Neural cell (in vitro differentiated cells): ENCODE measurements around the gene PDC. TPM values are rescaled to one million over a fixed set of nuclear protein-coding genes. Genes with fewer than 3 reads are reported as not detected.

Experiments
- H2AFZ ChIP-seq: fragments of 200-600, 300-800 bp; sonication (generic), shearing (Covaris generic); 2 replicates; pipeline ENCODE4 v1.6.0; 2014; ENCODE audit warnings: low read depth, mild to moderate bottlenecking, antibody characterized with exemption, low read length, moderate library complexity
- H3F3A ChIP-seq: fragments of 200-600 bp; shearing (Covaris generic); 2 replicates; pipeline ENCODE4 v1.6.1; 2016; ENCODE audit warnings: mild to moderate bottlenecking, moderate library complexity, mixed read lengths, antibody characterized with exemption, low read length; ENCODE audit not compliant: insufficient read depth, poor library complexity, severe bottlenecking
- H3K27ac ChIP-seq: fragments of 200-600, 300-800 bp; sonication (generic), shearing (Covaris generic); 2 replicates; pipeline ENCODE4 v1.5.1; 2014; ENCODE audit warnings: mild to moderate bottlenecking, low read length, moderate library complexity
- H3K27me3 ChIP-seq: fragments of 300-800, 200-600 bp; sonication (generic), shearing (Covaris generic); 2 replicates; pipeline ENCODE4 v1.6.0; 2014; ENCODE audit warnings: mild to moderate bottlenecking, low read depth, low read length, moderate library complexity; ENCODE audit not compliant: insufficient read depth
- H3K36me3 ChIP-seq: fragments of 300-800, 200-600 bp; sonication (generic), shearing (Covaris generic); 2 replicates; pipeline ENCODE4 v1.5.1; 2014; ENCODE audit warnings: mild to moderate bottlenecking, antibody characterized with exemption, low read length, moderate library complexity; ENCODE audit not compliant: insufficient read depth
- H3K4me2 ChIP-seq: fragments of 300-800, 200-600 bp; sonication (generic), shearing (Covaris generic); 2 replicates; pipeline ENCODE4 v1.6.0; 2014; ENCODE audit warnings: mild to moderate bottlenecking, low read length
- H3K4me3 ChIP-seq: fragments of 300-800, 200-600 bp; sonication (generic), shearing (Covaris generic); 2 replicates; pipeline ENCODE4 v1.5.1; 2014; ENCODE audit warnings: mild to moderate bottlenecking, low read length, moderate library complexity
- H3K79me2 ChIP-seq: fragments of 200-600 bp; shearing (Covaris generic); replicated peaks from 2 replicates; pipeline ENCODE4 v1.6.0; 2014; ENCODE audit warnings: mild to moderate bottlenecking, low read length, moderate library complexity; ENCODE audit not compliant: insufficient read depth
- H3K9ac ChIP-seq: fragments of 300-800, 200-600 bp; sonication (generic), shearing (Covaris generic); 2 replicates; pipeline ENCODE4 v1.6.1; 2016; ENCODE audit warnings: mild to moderate bottlenecking, low read length, mixed read lengths
- H3K9me2 ChIP-seq: fragments of 200-600 bp; shearing (Covaris generic); 2 replicates; pipeline ENCODE4 v1.6.1; 2016; ENCODE audit warnings: mild to moderate bottlenecking, low read length, mixed read lengths; ENCODE audit not compliant: insufficient read depth
- H3K9me3 ChIP-seq: fragments of 200-600, 300-800 bp; sonication (generic), shearing (Covaris generic); 2 replicates; pipeline ENCODE4 v1.6.1; 2016; ENCODE audit warnings: mild to moderate bottlenecking, mixed run types, low read length, moderate library complexity, mixed read lengths
- H4K20me1 ChIP-seq: fragments of 200-600 bp; shearing (Covaris generic); 2 replicates; pipeline ENCODE4 v1.6.1; 2016; ENCODE audit warnings: mild to moderate bottlenecking, mixed run types; ENCODE audit not compliant: insufficient read depth
- CTCF ChIP-seq: fragments of 450-650 bp; IDR thresholded peaks from 2 replicates; pipeline ENCODE4 v1.5.1; 2014; ENCODE audit warnings: antibody characterized with exemption, mild to moderate bottlenecking, moderate library complexity; ENCODE audit not compliant: poor library complexity, severe bottlenecking
- EP300 ChIP-seq: fragments of 450-650 bp; conservative IDR thresholded peaks from 2 replicates; pipeline ENCODE4 v1.6.1; 2014; ENCODE audit warnings: antibody characterized with exemption, mild to moderate bottlenecking, moderate library complexity; ENCODE audit not compliant: poor library complexity, severe bottlenecking
- EZH2 ChIP-seq: fragments of 200-600, 300-800 bp; shearing (Covaris generic), sonication (generic); IDR thresholded peaks from 2 replicates; pipeline ENCODE4 v1.6.1; 2014; ENCODE audit warnings: antibody characterized with exemption, low read length, borderline replicate concordance, mild to moderate bottlenecking; ENCODE audit not compliant: insufficient read depth, poor library complexity, severe bottlenecking
- MXI1 ChIP-seq: fragments of 450-650 bp; conservative IDR thresholded peaks from 2 replicates; pipeline ENCODE4 v1.6.1; 2014; ENCODE audit warnings: antibody characterized with exemption, mild to moderate bottlenecking; ENCODE audit not compliant: poor library complexity, severe bottlenecking
- POLR2AphosphoS5 ChIP-seq: IDR thresholded peaks from 2 replicates; pipeline ENCODE4 v1.6.1; 2012
- RAD21 ChIP-seq: fragments of 450-650 bp; conservative IDR thresholded peaks from 2 replicates; pipeline ENCODE4 v1.6.1; 2014; ENCODE audit warnings: antibody characterized with exemption, mild to moderate bottlenecking, moderate library complexity
- SMC3 ChIP-seq: fragments of 450-650 bp; conservative IDR thresholded peaks from 2 replicates; pipeline ENCODE4 v1.6.1; 2014; ENCODE audit warnings: antibody characterized with exemption, mild to moderate bottlenecking, moderate library complexity; ENCODE audit not compliant: poor library complexity
- TAF1 ChIP-seq: IDR thresholded peaks from 2 replicates; pipeline ENCODE4 v1.6.1; 2012; ENCODE audit warnings: low read depth
- polyA plus RNA-seq: library from polyadenylated mRNA; depleted of rRNA; stranded (reverse); fragments of >200 nt; gene quantifications from 2 replicates; pipeline ENCODE4 v1.2.3, GENCODE V29; 2014
- TF ChIP-seq, protein P1 (sequence below): IDR thresholded peaks from 2 replicates; pipeline ENCODE4 v1.6.1; 2012; ENCODE audit warnings: borderline replicate concordance

The PDC gene
- polyA plus RNA-seq, 1 donor from 2014 or later: not detected

GRCh38 chr1:186497651-186498050 is 36.7 kb upstream of the PDC start:
- no peaks in the 10 kb centered on the region for H3F3A ChIP-seq
- H3K9me2 ChIP-seq: no peaks in the 10 kb centered on the region
- H3K79me2 ChIP-seq: no peaks in the 10 kb centered on the region
- no peak overlapping the region for H3K4me2 ChIP-seq
- H3K9ac ChIP-seq: no peak overlapping the region
- H3K27ac ChIP-seq: no peak overlapping the region
- no peak overlapping the region for H3K4me3 ChIP-seq
- no peaks in the 10 kb centered on the region for H3K9me3 ChIP-seq
- no peak overlapping the region for H2AFZ ChIP-seq
- no peaks in the 10 kb centered on the region for H3K36me3 ChIP-seq
- H4K20me1 ChIP-seq: no peaks in the 10 kb centered on the region
- H3K27me3 ChIP-seq: no peaks in the 10 kb centered on the region
- TF ChIP-seq SMC3: no peak
- no peak for TF ChIP-seq TAF1
- TF ChIP-seq CTCF: no peak
- TF ChIP-seq, protein P1, sequence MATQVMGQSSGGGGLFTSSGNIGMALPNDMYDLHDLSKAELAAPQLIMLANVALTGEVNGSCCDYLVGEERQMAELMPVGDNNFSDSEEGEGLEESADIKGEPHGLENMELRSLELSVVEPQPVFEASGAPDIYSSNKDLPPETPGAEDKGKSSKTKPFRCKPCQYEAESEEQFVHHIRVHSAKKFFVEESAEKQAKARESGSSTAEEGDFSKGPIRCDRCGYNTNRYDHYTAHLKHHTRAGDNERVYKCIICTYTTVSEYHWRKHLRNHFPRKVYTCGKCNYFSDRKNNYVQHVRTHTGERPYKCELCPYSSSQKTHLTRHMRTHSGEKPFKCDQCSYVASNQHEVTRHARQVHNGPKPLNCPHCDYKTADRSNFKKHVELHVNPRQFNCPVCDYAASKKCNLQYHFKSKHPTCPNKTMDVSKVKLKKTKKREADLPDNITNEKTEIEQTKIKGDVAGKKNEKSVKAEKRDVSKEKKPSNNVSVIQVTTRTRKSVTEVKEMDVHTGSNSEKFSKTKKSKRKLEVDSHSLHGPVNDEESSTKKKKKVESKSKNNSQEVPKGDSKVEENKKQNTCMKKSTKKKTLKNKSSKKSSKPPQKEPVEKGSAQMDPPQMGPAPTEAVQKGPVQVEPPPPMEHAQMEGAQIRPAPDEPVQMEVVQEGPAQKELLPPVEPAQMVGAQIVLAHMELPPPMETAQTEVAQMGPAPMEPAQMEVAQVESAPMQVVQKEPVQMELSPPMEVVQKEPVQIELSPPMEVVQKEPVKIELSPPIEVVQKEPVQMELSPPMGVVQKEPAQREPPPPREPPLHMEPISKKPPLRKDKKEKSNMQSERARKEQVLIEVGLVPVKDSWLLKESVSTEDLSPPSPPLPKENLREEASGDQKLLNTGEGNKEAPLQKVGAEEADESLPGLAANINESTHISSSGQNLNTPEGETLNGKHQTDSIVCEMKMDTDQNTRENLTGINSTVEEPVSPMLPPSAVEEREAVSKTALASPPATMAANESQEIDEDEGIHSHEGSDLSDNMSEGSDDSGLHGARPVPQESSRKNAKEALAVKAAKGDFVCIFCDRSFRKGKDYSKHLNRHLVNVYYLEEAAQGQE: no peak
- TF ChIP-seq RAD21: no peak
- TF ChIP-seq POLR2AphosphoS5: no peak
- no peak for TF ChIP-seq EZH2
- TF ChIP-seq EP300: no peak
- TF ChIP-seq MXI1: no peak

DNA sequence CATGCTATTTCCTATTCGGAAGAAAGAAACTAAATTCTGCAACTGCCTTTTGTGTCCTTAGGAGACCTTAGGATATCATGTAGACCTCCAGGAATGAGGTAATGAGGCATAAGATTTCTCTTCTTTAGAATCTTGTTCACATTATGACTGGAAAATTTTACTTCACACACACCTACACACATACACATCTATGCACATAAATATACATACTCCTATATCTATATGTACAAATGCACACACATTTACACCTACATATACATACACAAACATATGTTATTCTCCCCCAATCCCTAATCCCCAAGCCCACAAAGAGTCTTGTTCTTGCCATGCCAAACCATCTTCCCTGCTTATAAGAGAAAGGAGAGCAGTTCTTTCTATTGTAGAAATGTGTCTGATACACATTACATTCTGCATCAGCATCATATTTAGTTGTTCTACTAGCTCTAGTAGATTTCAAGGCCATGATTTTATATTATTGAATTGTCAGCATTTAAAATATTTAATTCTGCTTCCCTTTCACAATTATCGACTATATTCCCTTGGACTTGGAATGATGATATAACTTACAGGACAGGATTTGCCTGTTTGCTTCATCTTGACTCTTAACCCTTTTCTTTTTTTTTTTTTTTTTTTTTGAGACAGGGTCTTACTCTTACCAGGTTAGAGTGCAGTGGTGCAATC is 35.4 kb upstream of the PDC start:
- H4K20me1 ChIP-seq: no peaks in the 10 kb centered on the region
- no peak overlapping the region for H3K27ac ChIP-seq
- no peaks in the 10 kb centered on the region for H3K79me2 ChIP-seq
- no peak overlapping the region for H2AFZ ChIP-seq
- TF ChIP-seq POLR2AphosphoS5 (no peak), MXI1 (no peak), CTCF (no peak), EZH2 (no peak), SMC3 (no peak), RAD21 (no peak)
- H3K4me3 ChIP-seq: no peak overlapping the region
- H3K4me2 ChIP-seq: no peak overlapping the region
- no peaks in the 10 kb centered on the region for H3K9me3 ChIP-seq
- no peaks in the 10 kb centered on the region for H3K36me3 ChIP-seq
- H3K9ac ChIP-seq: no peak overlapping the region
- no peaks in the 10 kb centered on the region for H3K27me3 ChIP-seq
- H3F3A ChIP-seq: no peaks in the 10 kb centered on the region
- no peaks in the 10 kb centered on the region for H3K9me2 ChIP-seq
